HCT116 (cell line): ENCODE measurements around the gene FBRS. TPM values are rescaled to one million over a fixed set of nuclear protein-coding genes. Genes with fewer than 3 reads are reported as not detected.

Source experiments
- ATAC-seq: fragments of 200-7000 bp; cut with Tn5 transposase; 2 replicates; pipeline ENCODE4 v1.9.1; 2020; ENCODE audit warnings: mild to moderate bottlenecking, moderate library complexity
- BruUV-seq: library from RNA; stranded (reverse); fragments of 400-500 nt; replicated peaks from 2 replicates; lab custom pipeline; 2021; lab: Mats Ljungman, UMichigan
- CTCF ChIA-PET: fragments of 300-600 bp; sonication (Branson Sonifier 250); formaldehyde crosslinking; loops from one replicate; lab custom pipeline; 2021; ENCODE audit warnings: antibody characterized with exemption; lab: Charles Lee
- POLR2A ChIA-PET: fragments of 300-600, 350-600 bp; sonication (Branson Sonifier 250); formaldehyde crosslinking; loops from one replicate; lab custom pipeline; 2021; ENCODE audit warnings: antibody characterized with exemption; lab: Charles Lee
- RAD21 ChIA-PET, 2 experiments: fragments of 300-600 bp; sonication (Branson Sonifier 250); formaldehyde crosslinking; loops; one replicate each; lab custom pipeline; 2023; ENCODE audit warnings: low total read pairs in 2 of 2; ENCODE audit not compliant: uncharacterized antibody in 2 of 2, unreplicated experiment in 2 of 2, low non-redundant PET in 1 of 2; lab: Charles Lee
- DNase-seq: peaks from one replicate; pipeline ENCODE4 v3.0.0-alpha.2; 2010; ENCODE audit warnings: low read depth, low spot score
- H2AFZ ChIP-seq: fragments of 200-600 bp; shearing (Covaris generic), sonication (generic); 2 replicates; pipeline ENCODE4 v1.6.1; 2017; ENCODE audit warnings: low read depth, mixed run types, mixed read lengths, antibody characterized with exemption, low read length; ENCODE audit not compliant: poor library complexity, severe bottlenecking
- H3K27ac ChIP-seq: 2 replicates; pipeline ENCODE4 v1.5.1; 2012; ENCODE audit warnings: low read depth, low read length
- H3K27me3 ChIP-seq: fragments of 200-600 bp; sonication (generic); 2 replicates; pipeline ENCODE4 v1.6.1; 2016; ENCODE audit warnings: mixed run types, low read length, mixed read lengths; ENCODE audit not compliant: insufficient read depth
- H3K36me3 ChIP-seq, 2 experiments: fragments of 200-500 bp in 1 of 2; fragments of 200-600 bp in 1 of 2; sonication (Bioruptor generic) in 1 of 2; sonication (generic) in 1 of 2; 2 replicates each; pipeline versions ENCODE4 v1.5.1 to v1.6.1; 2014 to 2016; ENCODE audit warnings: low read length in 2 of 2, inconsistent platforms in 1 of 2, mixed read lengths in 1 of 2, mixed run types in 1 of 2; ENCODE audit not compliant: insufficient read depth in 2 of 2, control insufficient read depth in 1 of 2
- H3K4me1 ChIP-seq, 2 experiments: fragments of 200-600 bp in 1 of 2; sonication (generic) in 1 of 2; 2 replicates each; pipeline versions ENCODE4 v1.5.1 to v1.6.1; 2012 to 2017; ENCODE audit warnings: low read length in 2 of 2, inconsistent platforms in 1 of 2, mild to moderate bottlenecking in 1 of 2, mixed read lengths in 1 of 2, mixed run types in 1 of 2, moderate library complexity in 1 of 2; ENCODE audit not compliant: insufficient read depth in 2 of 2, control insufficient read depth in 1 of 2
- H3K4me2 ChIP-seq: fragments of 200-600 bp; sonication (generic); 2 replicates; pipeline ENCODE4 v1.6.1; 2017; ENCODE audit warnings: mixed run types, low read length, mixed read lengths
- H3K4me3 ChIP-seq, 2 experiments: fragments of 200-600 bp in 1 of 2; sonication (generic) in 1 of 2; replicated peaks in 1 of 2; 2 replicates each; pipeline ENCODE4 v1.5.1; 2011 to 2016; ENCODE audit warnings: low read length in 2 of 2, control low read depth in 1 of 2, low read depth in 1 of 2, mild to moderate bottlenecking in 1 of 2, mixed read lengths in 1 of 2, mixed run types in 1 of 2
- H3K79me2 ChIP-seq: fragments of 200-600 bp; sonication (generic); 2 replicates; pipeline ENCODE4 v1.6.1; 2017; ENCODE audit warnings: mild to moderate bottlenecking, mixed run types, low read length, moderate library complexity, mixed read lengths; ENCODE audit not compliant: insufficient read depth
- H3K9ac ChIP-seq: fragments of 200-600 bp; sonication (generic); 2 replicates; pipeline ENCODE4 v1.6.1; 2016; ENCODE audit warnings: low read length, mixed read lengths
- H3K9me2 ChIP-seq: fragments of 200-600 bp; sonication (generic), shearing (Covaris generic); 2 replicates; pipeline ENCODE4 v1.6.1; 2017; ENCODE audit warnings: mixed run types, mild to moderate bottlenecking, moderate library complexity; ENCODE audit not compliant: insufficient read depth
- H3K9me3 ChIP-seq, 2 experiments: fragments of 200-500 bp in 1 of 2; fragments of 200-600 bp in 1 of 2; sonication (Bioruptor generic) in 1 of 2; sonication (generic) in 1 of 2; 2 replicates each; pipeline ENCODE4 v1.6.1; 2014 to 2017; ENCODE audit warnings: low read length in 2 of 2, mixed read lengths in 2 of 2, inconsistent platforms in 1 of 2, low read depth in 1 of 2, mild to moderate bottlenecking in 1 of 2, mixed run types in 1 of 2, moderate library complexity in 1 of 2; ENCODE audit not compliant: control insufficient read depth in 1 of 2, insufficient read depth in 1 of 2
- H4K20me1 ChIP-seq: fragments of 200-600 bp; sonication (generic), shearing (Covaris generic); 2 replicates; pipeline ENCODE4 v1.6.1; 2017; ENCODE audit warnings: mixed run types, mild to moderate bottlenecking, moderate library complexity; ENCODE audit not compliant: insufficient read depth
- CBX3 ChIP-seq: IDR thresholded peaks from 2 replicates; pipeline ENCODE4 v1.6.1; 2012; ENCODE audit warnings: low read depth
- EZH2phosphoT487 ChIP-seq: fragments of 200-600 bp; IDR thresholded peaks from 2 replicates; pipeline ENCODE4 v1.6.1; 2018; ENCODE audit warnings: antibody characterized with exemption, borderline replicate concordance
- RAD21 ChIP-seq: IDR thresholded peaks from 2 replicates; pipeline ENCODE4 v1.6.1; 2012; ENCODE audit warnings: low read depth, mild to moderate bottlenecking
- ZFX ChIP-seq: fragments of 450-650 bp; IDR thresholded peaks from 2 replicates; pipeline ENCODE4 v1.6.1; 2017
- ZNF274 ChIP-seq: fragments of 200-500 bp; sonication (Bioruptor generic); IDR thresholded peaks from 2 replicates; pipeline ENCODE4 v1.6.1; 2014; ENCODE audit warnings: mild to moderate bottlenecking, low read depth, low read length, inconsistent platforms
- intact Hi-C: fragments of 100-400 bp; cut with micrococcal nuclease; formaldehyde crosslinking; loops from 2 replicates; pipeline ENCODE4 v1.10.0; 2022
- total RNA-seq: library from RNA; stranded (reverse); gene quantifications from one replicate; pipeline ENCODE4 v1.2.1, GENCODE V29; 2021; ENCODE audit not compliant: unreplicated experiment
- TF ChIP-seq, protein P1 (sequence below), 3 experiments: fragments of 200-600 bp in 1 of 3; sonication (generic) in 1 of 3; IDR thresholded peaks in 2 of 3; conservative IDR thresholded peaks in 1 of 3; 2 replicates each; pipeline ENCODE4 v1.5.1; 2012 to 2017; ENCODE audit warnings: low read depth in 2 of 3, low read length in 2 of 3, antibody characterized with exemption in 1 of 3, borderline replicate concordance in 1 of 3, control low read depth in 1 of 3, mild to moderate bottlenecking in 1 of 3, mixed read lengths in 1 of 3, mixed run types in 1 of 3, moderate library complexity in 1 of 3; ENCODE audit not compliant: insufficient read depth in 1 of 3
- TF ChIP-seq, protein P2 (sequence below): IDR thresholded peaks from 2 replicates; pipeline ENCODE4 v1.6.1; 2012

FBRS gene
- total RNA-seq, 1 experiment from 2014 or later = 65.3 TPM

DNA sequence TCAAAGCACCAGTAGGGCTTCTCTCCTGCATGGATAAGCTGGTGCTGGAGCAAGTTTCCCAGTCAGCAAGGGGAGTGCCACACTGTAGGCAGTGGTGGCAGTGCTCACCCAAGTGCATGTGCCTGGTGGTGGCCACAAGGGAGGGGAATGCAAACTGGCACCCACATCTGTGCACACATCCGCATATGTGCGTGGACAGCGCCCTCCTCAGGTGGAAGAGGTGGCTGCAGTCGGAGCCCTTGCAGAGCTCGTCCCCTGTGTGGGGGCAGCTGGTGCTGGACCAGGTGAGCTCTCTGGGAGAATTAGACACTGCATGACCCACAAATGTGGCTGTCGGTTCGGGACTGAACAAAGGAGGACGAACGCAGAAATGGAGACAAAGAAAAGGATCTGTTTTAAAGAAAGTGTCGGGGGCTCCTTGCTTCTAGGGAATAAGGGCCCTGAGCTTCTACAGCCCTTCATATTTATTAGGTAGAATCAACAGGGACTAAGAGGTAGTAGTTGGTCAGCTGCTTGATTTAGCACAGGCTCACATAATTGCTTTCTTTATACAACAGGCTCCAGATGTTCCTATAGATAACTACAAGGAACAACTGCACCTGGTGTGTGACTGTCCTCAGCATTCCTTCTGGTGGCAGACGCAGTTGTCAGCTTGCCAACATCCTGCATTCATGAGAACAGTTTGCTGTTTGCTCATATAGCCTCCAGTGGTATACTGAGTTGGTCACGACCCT lies 42.7 kb upstream of the FBRS start:
- Histone ChIP-seq H3K4me1 (peaks cover 6 to 11% of the 10 kb centered on the region in 2 experiments; a peak in 2 of 4 replicates), H3K9me3 (peaks cover 0 to 9% of the 10 kb centered on the region in 2 experiments; a peak in 2 of 4 replicates), H3K27ac (no peak overlapping the region), H2AFZ (no peak overlapping the region), H3K79me2 (no peaks in the 10 kb centered on the region), H3K4me2 (no peak overlapping the region), H4K20me1 (no peaks in the 10 kb centered on the region), H3K4me3 (no peak overlapping the region), H3K36me3 (no peaks in the 10 kb centered on the region), H3K27me3 (no peaks in the 10 kb centered on the region), H3K9ac (no peak overlapping the region), H3K9me2 (no peaks in the 10 kb centered on the region)
- TF ChIP-seq, protein P1, sequence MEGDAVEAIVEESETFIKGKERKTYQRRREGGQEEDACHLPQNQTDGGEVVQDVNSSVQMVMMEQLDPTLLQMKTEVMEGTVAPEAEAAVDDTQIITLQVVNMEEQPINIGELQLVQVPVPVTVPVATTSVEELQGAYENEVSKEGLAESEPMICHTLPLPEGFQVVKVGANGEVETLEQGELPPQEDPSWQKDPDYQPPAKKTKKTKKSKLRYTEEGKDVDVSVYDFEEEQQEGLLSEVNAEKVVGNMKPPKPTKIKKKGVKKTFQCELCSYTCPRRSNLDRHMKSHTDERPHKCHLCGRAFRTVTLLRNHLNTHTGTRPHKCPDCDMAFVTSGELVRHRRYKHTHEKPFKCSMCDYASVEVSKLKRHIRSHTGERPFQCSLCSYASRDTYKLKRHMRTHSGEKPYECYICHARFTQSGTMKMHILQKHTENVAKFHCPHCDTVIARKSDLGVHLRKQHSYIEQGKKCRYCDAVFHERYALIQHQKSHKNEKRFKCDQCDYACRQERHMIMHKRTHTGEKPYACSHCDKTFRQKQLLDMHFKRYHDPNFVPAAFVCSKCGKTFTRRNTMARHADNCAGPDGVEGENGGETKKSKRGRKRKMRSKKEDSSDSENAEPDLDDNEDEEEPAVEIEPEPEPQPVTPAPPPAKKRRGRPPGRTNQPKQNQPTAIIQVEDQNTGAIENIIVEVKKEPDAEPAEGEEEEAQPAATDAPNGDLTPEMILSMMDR (IDR thresholded peaks at IDR 0.05 in 2 of 3, conservative IDR thresholded peaks at IDR 0.05 in 1 of 3; ENCODE audit: borderline replicate concordance in 1 of 3, insufficient read depth in 1 of 3, low read depth in 2 of 3, low read length in 2 of 3) = peak; percentile 65 to 87 (median 68); a peak in 5 of 6 replicates
- TF ChIP-seq EZH2phosphoT487 (no peak), ZFX (no peak), CBX3 (0 out of 2 replicates have a peak, but pooled peaks have one; percentile 11), RAD21 (peak; percentile 82), ZNF274 (no peak)
- TF ChIP-seq, protein P2, sequence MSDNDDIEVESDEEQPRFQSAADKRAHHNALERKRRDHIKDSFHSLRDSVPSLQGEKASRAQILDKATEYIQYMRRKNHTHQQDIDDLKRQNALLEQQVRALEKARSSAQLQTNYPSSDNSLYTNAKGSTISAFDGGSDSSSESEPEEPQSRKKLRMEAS = peak; percentile 69
- ATAC-seq (peak; percentile 84), DNase-seq (peak; percentile 48)
- BruUV-seq = no TSS peak
- ChIA-PET RAD21 (no interaction called here), CTCF (interaction anchor here (0.6 to 1.6 kb wide), 13 partner anchors 11 to 915 kb away, joined by 3 to 21 read pairs (median 4); partner anchors contain the start of genes DCTPP1, TBC1D10B and ZNF48), POLR2A (interaction anchor here (1.1 kb wide), 1 partner anchor 186 kb away, joined by 7 read pairs; the partner anchor contains the start of gene DCTPP1)
- intact Hi-C loops = no loop called here
